ENCODE data around the gene TRIP6.

DNA sequence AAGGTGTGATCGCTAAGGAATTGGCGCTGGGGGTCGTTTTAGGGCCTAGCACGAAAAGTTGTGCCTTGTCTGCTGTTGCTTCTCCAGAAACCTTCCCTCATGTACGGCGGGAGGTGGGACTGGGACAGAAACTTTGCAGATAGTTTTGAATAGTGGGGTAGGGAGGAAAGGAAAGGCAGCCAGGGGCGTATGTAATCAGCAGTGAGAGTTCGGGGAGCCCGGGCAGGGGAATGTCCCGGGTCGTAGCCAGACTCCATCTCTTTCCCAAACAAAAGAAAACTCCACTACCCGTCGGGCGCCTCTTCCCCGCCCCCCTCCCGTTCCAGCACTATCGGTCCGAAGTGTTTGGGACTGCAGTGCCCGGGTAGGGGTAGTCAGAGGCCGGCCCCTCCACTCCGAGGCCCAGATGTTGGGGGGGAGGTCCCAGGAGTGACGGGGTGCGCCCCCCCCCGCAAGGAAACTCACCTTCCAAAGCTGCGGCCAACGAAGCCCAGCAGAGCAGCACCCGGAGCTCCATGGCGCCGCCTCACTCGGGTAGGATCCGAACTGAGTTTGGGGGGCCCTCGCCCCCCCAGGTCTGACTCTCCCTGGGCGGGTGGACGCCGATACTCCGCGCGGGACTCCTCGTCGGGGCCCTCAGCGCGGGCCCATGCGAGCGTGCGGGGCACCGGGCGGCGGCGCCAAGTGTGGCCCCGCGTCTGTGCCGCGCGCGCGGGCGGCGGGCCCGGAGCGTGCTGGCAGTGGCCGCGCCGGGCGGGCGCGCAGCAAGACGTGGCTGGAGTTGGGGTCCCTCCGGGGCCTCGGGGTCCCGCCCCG, 40.5 kb upstream of the TRIP6 start:
- TF ChIP-seq POLR2AphosphoS5 (IDR thresholded peaks at IDR 0.05) = no peak
- TF ChIP-seq, protein P1, sequence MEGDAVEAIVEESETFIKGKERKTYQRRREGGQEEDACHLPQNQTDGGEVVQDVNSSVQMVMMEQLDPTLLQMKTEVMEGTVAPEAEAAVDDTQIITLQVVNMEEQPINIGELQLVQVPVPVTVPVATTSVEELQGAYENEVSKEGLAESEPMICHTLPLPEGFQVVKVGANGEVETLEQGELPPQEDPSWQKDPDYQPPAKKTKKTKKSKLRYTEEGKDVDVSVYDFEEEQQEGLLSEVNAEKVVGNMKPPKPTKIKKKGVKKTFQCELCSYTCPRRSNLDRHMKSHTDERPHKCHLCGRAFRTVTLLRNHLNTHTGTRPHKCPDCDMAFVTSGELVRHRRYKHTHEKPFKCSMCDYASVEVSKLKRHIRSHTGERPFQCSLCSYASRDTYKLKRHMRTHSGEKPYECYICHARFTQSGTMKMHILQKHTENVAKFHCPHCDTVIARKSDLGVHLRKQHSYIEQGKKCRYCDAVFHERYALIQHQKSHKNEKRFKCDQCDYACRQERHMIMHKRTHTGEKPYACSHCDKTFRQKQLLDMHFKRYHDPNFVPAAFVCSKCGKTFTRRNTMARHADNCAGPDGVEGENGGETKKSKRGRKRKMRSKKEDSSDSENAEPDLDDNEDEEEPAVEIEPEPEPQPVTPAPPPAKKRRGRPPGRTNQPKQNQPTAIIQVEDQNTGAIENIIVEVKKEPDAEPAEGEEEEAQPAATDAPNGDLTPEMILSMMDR (IDR thresholded peaks at IDR 0.05) = no peak
